Measurements from ENCODE around the gene AGO3.

The AGO3 gene

GRCh38 chr1:35988237-35988636 is 57.3 kb downstream of the AGO3 start:
- TF ChIP-seq, protein P1, sequence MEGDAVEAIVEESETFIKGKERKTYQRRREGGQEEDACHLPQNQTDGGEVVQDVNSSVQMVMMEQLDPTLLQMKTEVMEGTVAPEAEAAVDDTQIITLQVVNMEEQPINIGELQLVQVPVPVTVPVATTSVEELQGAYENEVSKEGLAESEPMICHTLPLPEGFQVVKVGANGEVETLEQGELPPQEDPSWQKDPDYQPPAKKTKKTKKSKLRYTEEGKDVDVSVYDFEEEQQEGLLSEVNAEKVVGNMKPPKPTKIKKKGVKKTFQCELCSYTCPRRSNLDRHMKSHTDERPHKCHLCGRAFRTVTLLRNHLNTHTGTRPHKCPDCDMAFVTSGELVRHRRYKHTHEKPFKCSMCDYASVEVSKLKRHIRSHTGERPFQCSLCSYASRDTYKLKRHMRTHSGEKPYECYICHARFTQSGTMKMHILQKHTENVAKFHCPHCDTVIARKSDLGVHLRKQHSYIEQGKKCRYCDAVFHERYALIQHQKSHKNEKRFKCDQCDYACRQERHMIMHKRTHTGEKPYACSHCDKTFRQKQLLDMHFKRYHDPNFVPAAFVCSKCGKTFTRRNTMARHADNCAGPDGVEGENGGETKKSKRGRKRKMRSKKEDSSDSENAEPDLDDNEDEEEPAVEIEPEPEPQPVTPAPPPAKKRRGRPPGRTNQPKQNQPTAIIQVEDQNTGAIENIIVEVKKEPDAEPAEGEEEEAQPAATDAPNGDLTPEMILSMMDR (conservative IDR thresholded peaks at IDR 0.05; ENCODE audit: control insufficient read depth, insufficient read depth, low read depth, low read length), result no peak

DNA sequence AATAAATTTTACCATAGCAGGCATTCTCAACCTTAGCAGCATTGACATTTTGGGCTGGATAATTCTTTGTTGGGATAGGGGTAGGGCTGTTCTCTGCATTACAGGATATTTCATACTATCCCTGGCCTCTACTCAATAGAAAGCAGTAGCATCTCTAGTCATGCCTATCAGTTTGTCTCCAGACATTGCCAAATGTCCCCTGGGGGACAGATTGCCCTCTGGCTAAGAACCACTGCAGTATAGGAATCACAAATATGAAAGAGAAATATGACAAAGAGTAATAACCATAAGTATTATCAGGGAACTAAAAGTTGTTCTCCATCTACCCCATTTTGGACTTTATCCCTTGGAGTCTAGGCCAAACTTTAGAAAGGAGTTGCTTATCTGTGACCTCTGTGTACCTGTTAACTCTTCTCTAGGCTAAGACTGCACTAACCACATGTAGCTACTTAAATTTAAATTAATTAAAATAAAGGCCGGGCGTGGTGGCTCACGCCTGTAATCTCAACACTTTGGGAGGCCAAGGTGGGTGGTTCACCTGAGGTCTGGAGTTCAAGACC is 76.1 kb downstream of the AGO3 start:
- no peak overlapping the region for H3K4me3 ChIP-seq (ENCODE audit: control insufficient read depth, low read depth, low read length)
- TF ChIP-seq, protein P1 (conservative IDR thresholded peaks at IDR 0.05; ENCODE audit: control insufficient read depth, insufficient read depth, low read depth, low read length), result no peak
- DNase-seq (ENCODE audit: low read depth), result no peak

More at GRCh38 chr1:35988237-35988636, 57.3 kb downstream of the AGO3 start:
- DNase-seq (ENCODE audit: low read depth), result no peak
- H3K4me3 ChIP-seq (ENCODE audit: control insufficient read depth, low read depth, low read length), result no peak overlapping the region

DNA sequence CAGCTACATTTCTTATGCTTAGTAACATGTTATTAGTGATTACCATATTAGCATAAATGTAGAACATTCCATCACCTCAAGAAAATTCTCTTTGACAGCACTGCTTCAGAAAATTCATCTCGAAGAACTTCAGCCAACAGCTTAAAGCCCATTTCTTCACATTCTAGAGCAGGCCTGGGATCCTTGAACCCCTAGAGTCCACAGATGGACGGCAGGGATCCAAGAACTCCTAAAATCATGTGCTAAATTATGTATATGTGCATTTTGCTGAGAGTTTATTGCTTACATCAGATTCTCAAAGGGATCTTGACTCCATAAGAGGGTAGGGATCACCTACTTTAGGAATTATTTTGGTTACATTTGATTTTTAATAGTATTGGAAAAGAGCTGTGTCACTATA is 76.8 kb downstream of the AGO3 start:
- DNase-seq (ENCODE audit: low read depth), result no peak
- TF ChIP-seq, protein P1 (conservative IDR thresholded peaks at IDR 0.05; ENCODE audit: control insufficient read depth, insufficient read depth, low read depth, low read length), result no peak

DNA sequence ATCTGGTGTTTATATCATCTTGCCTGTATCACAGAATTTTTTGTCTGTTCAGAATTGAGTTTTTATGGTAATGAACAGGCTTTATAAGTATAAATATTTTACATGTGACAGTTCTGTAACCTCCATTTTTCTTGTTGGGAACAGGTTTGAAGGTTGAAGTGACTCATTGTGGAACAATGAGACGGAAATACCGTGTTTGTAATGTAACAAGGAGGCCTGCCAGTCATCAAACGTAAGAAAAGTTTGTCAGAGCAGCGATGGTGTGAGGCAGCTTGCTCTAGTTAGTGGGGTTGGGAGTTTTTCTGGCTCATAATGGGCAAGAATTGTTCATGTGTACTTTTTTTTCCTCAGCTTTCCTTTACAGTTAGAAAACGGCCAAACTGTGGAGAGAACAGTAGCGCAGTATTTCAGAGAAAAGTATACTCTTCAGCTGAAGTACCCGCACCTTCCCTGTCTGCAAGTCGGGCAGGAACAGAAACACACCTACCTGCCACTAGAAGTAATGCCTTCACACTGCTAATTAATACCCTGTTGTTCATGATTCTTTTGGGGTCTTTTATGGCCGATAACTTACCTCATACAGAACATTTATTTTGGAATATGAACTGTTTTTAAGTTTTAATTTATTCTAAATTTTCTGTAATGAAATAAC is 77.8 kb downstream of the AGO3 start:
- no peak overlapping the region for H3K4me3 ChIP-seq (ENCODE audit: control insufficient read depth, low read depth, low read length)
- DNase-seq (ENCODE audit: low read depth), result peak; percentile 34
- TF ChIP-seq, protein P1 (conservative IDR thresholded peaks at IDR 0.05; ENCODE audit: control insufficient read depth, insufficient read depth, low read depth, low read length), result no peak

More for the DNA sequence above, 76.8 kb downstream of the AGO3 start:
- H3K4me3 ChIP-seq (ENCODE audit: control insufficient read depth, low read depth, low read length), result no peak overlapping the region

- TF ChIP-seq, protein P1 (conservative IDR thresholded peaks at IDR 0.05; ENCODE audit: control insufficient read depth, insufficient read depth, low read depth, low read length), result no peak
- H3K4me3 ChIP-seq (ENCODE audit: control insufficient read depth, low read depth, low read length), result no peak overlapping the region
- no peak for DNase-seq (ENCODE audit: low read depth)
Observed at GRCh38 chr1:36014722-36015220, 83.9 kb downstream of the AGO3 start.

GRCh38 chr1:36016686-36017085 is 85.8 kb downstream of the AGO3 start:
- TF ChIP-seq, protein P1 (conservative IDR thresholded peaks at IDR 0.05; ENCODE audit: control insufficient read depth, insufficient read depth, low read depth, low read length), result no peak
- H3K4me3 ChIP-seq (ENCODE audit: control insufficient read depth, low read depth, low read length), result no peak overlapping the region

More at GRCh38 chr1:36016686-36017085, 85.8 kb downstream of the AGO3 start:
- no peak for DNase-seq (ENCODE audit: low read depth)
